ENCODE data around the gene TMEM132C. TPM values are rescaled to one million over a fixed set of nuclear protein-coding genes. Genes with fewer than 3 reads are reported as not detected.

TMEM132C gene
- total and polyA plus RNA-seq, 2 experiments from 2014 or later: not detected

DNA sequence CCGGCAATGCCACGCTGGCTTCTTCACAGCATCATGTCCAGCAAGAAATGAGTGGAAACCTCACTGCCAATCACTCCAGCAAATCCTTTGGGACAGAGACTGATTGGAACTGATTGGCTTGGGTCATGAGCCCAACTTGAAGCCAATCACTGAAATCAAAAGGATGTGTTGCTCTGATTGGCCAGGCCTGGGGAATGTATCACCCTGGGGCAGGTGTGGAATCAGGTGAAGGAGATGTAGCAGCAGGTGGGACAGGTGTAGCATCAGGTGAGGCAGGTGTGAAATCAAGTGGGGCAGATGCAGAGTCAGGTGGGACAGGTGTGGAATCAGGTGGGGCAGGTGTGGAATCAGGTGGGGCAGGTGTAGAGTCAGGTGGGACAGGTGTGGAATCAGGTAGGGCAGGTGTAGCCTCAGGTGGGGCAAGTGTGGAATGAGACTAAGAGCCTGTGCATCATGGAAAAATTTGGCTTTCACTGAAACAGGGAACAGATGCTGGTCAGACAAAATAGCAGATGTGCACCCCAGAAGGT, 350.4 kb downstream of the TMEM132C start:
- H3K4me1 ChIP-seq (ENCODE audit: insufficient read depth): no peaks in the 10 kb centered on the region
- H3K27ac Mint-ChIP-seq: no peak overlapping the region

More for the DNA sequence above, 350.4 kb downstream of the TMEM132C start:
- Histone ChIP-seq H3K36me3 (ENCODE audit: insufficient read depth) (no peaks in the 10 kb centered on the region; the same call in 1 of the 2 replicates), H3K79me2 (replicated peaks; ENCODE audit: insufficient read depth) (no peaks in the 10 kb centered on the region), H4K20me1 (replicated peaks; ENCODE audit: insufficient read depth) (no peaks in the 10 kb centered on the region), H3K9me2 (ENCODE audit: insufficient read depth) (no peaks in the 10 kb centered on the region), H3K27me3 (ENCODE audit: insufficient read depth) (no peaks in the 10 kb centered on the region), H2AFZ (no peak overlapping the region), H3K4me3 (no peak overlapping the region), H3K4me2 (no peak overlapping the region), H3F3A (replicated peaks; ENCODE audit: low read depth) (no peaks in the 10 kb centered on the region), H3K27ac (ENCODE audit: low read depth) (no peak overlapping the region)
- no peak overlapping the region for H3K4me3 Mint-ChIP-seq
- H3K9me3 Mint-ChIP-seq: peaks cover 2% of the 10 kb centered on the region
- peaks cover 10% of the 10 kb centered on the region for H3K27me3 Mint-ChIP-seq (ENCODE audit: insufficient read depth, low read depth, poor library complexity)
- DNase-seq (ENCODE audit: low spot score) (no peak), ATAC-seq (no peak)
- peaks cover 42% of the 10 kb centered on the region for H3K36me3 Mint-ChIP-seq (ENCODE audit: low read depth)
- TF ChIP-seq ETS1 (IDR thresholded peaks at IDR 0.05) (no peak), ZNF331 (CRISPR knock-in tag; IDR thresholded peaks at IDR 0.05; ENCODE audit: low read depth) (no peak), CREB1 (CRISPR knock-in tag; IDR thresholded peaks at IDR 0.05; ENCODE audit: low read depth) (no peak), EZH2phosphoT487 (IDR thresholded peaks at IDR 0.05; ENCODE audit: unreplicated experiment) (no peak), ZNF462 (CRISPR knock-in tag; IDR thresholded peaks at IDR 0.05) (no peak), NANOG (IDR thresholded peaks at IDR 0.05; ENCODE audit: borderline replicate concordance) (no peak), STAT1 (IDR thresholded peaks at IDR 0.05; ENCODE audit: unreplicated experiment) (no peak), EZH2 (IDR thresholded peaks at IDR 0.05; ENCODE audit: low read depth, unreplicated experiment) (no peak), ZNF114 (CRISPR knock-in tag; IDR thresholded peaks at IDR 0.05) (no peak), POLR2AphosphoS5 (IDR thresholded peaks at IDR 0.05; ENCODE audit: low read depth) (no peak), JUNB (IDR thresholded peaks at IDR 0.05; ENCODE audit: unreplicated experiment) (no peak)
- TF ChIP-seq, protein P1, sequence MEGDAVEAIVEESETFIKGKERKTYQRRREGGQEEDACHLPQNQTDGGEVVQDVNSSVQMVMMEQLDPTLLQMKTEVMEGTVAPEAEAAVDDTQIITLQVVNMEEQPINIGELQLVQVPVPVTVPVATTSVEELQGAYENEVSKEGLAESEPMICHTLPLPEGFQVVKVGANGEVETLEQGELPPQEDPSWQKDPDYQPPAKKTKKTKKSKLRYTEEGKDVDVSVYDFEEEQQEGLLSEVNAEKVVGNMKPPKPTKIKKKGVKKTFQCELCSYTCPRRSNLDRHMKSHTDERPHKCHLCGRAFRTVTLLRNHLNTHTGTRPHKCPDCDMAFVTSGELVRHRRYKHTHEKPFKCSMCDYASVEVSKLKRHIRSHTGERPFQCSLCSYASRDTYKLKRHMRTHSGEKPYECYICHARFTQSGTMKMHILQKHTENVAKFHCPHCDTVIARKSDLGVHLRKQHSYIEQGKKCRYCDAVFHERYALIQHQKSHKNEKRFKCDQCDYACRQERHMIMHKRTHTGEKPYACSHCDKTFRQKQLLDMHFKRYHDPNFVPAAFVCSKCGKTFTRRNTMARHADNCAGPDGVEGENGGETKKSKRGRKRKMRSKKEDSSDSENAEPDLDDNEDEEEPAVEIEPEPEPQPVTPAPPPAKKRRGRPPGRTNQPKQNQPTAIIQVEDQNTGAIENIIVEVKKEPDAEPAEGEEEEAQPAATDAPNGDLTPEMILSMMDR (conservative IDR thresholded peaks at IDR 0.05; ENCODE audit: low read depth in 2 of 2): no peak
- TF ChIP-seq, protein P2, sequence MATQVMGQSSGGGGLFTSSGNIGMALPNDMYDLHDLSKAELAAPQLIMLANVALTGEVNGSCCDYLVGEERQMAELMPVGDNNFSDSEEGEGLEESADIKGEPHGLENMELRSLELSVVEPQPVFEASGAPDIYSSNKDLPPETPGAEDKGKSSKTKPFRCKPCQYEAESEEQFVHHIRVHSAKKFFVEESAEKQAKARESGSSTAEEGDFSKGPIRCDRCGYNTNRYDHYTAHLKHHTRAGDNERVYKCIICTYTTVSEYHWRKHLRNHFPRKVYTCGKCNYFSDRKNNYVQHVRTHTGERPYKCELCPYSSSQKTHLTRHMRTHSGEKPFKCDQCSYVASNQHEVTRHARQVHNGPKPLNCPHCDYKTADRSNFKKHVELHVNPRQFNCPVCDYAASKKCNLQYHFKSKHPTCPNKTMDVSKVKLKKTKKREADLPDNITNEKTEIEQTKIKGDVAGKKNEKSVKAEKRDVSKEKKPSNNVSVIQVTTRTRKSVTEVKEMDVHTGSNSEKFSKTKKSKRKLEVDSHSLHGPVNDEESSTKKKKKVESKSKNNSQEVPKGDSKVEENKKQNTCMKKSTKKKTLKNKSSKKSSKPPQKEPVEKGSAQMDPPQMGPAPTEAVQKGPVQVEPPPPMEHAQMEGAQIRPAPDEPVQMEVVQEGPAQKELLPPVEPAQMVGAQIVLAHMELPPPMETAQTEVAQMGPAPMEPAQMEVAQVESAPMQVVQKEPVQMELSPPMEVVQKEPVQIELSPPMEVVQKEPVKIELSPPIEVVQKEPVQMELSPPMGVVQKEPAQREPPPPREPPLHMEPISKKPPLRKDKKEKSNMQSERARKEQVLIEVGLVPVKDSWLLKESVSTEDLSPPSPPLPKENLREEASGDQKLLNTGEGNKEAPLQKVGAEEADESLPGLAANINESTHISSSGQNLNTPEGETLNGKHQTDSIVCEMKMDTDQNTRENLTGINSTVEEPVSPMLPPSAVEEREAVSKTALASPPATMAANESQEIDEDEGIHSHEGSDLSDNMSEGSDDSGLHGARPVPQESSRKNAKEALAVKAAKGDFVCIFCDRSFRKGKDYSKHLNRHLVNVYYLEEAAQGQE (IDR thresholded peaks at IDR 0.05; ENCODE audit: unreplicated experiment): no peak
- H3K4me1 Mint-ChIP-seq: no peaks in the 10 kb centered on the region

All from GM23338 (cell line).